ENCODE results near the gene BGN. TPM values are rescaled to one million over a fixed set of nuclear protein-coding genes. Genes with fewer than 3 reads are reported as not detected.

Gene BGN
- total RNA-seq, 1 experiment from 2014 or later = 1.2 TPM

- Histone ChIP-seq H3K4me2 (ENCODE audit: insufficient read depth, insufficient read length, low read length) (no peak overlapping the region), H2BK5ac (ENCODE audit: insufficient read length, low read length) (no peak overlapping the region), H3K14ac (ENCODE audit: insufficient read depth, low read length) (no peak overlapping the region), H4K91ac (ENCODE audit: insufficient read length, low read depth, low read length) (no peak overlapping the region), H3K4me1 (ENCODE audit: insufficient read depth, low read length) (no peaks in the 10 kb centered on the region), H3K18ac (ENCODE audit: insufficient read length, low read depth, low read length) (no peak overlapping the region), H2AFZ (ENCODE audit: low read length) (no peak overlapping the region), H2BK15ac (ENCODE audit: low read depth, low read length) (no peak overlapping the region), H3K4ac (ENCODE audit: low read depth, low read length) (no peak overlapping the region), H4K5ac (ENCODE audit: insufficient read length, low read depth, low read length) (no peak overlapping the region), H2BK12ac (ENCODE audit: insufficient read length, low read depth, low read length) (no peak overlapping the region), H3K23me2 (ENCODE audit: insufficient read length, low read depth, low read length, poor library complexity, severe bottlenecking) (no peaks in the 10 kb centered on the region), H2AK5ac (ENCODE audit: insufficient read length, low read length) (no peak overlapping the region), H4K20me1 (ENCODE audit: control insufficient read depth, insufficient read depth, insufficient read length) (no peaks in the 10 kb centered on the region), H3T11ph (ENCODE audit: low read length) (no peak overlapping the region), H3K9me3 (ENCODE audit: control insufficient read depth, low read depth, low read length) (peaks cover 14% of the 10 kb centered on the region), H3K79me2 (ENCODE audit: insufficient read depth, low read length) (no peaks in the 10 kb centered on the region), H3K27me3 (ENCODE audit: insufficient read depth, low read length) (no peaks in the 10 kb centered on the region), H2BK20ac (ENCODE audit: low read depth, low read length, poor library complexity, severe bottlenecking) (no peak overlapping the region), H4K8ac (replicated peaks; ENCODE audit: insufficient read length, low read depth, low read length) (no peak overlapping the region), H2BK120ac (ENCODE audit: low read depth, low read length, poor library complexity, severe bottlenecking) (no peak overlapping the region), H3K23ac (ENCODE audit: insufficient read length, low read depth, low read length) (no peak overlapping the region), H3K79me1 (ENCODE audit: insufficient read depth, low read depth, low read length, poor library complexity, severe bottlenecking) (no peaks in the 10 kb centered on the region), H3K56ac (ENCODE audit: insufficient read length, low read depth, low read length) (no peak overlapping the region), H3K9ac (ENCODE audit: extremely low read depth, insufficient read length, low read length) (no peak overlapping the region), H3K27ac (ENCODE audit: insufficient read length, low read depth, low read length) (no peak overlapping the region)
- Mint-ChIP-seq H3K9me3 (peaks cover 36 to 50% of the 10 kb centered on the region in 2 experiments), H3K36me3 (ENCODE audit: insufficient read depth in 1 of 3, low read depth in 3 of 3) (peaks cover 6 to 8% (median 7%) of the 10 kb centered on the region in 3 experiments; a peak in 5 of 7 replicates), H3K4me3 (no peak overlapping the region), H3K27me3 (ENCODE audit: low read depth) (peaks cover 8% of the 10 kb centered on the region), H3K4me1 (peaks cover 0 to 2% of the 10 kb centered on the region in 2 experiments; a peak in 1 of 4 replicates), H3K27ac (no peak overlapping the region)
- no peak for DNase-seq
- no peak for TF ChIP-seq CTCF (conservative IDR thresholded peaks at IDR 0.05)
- no CpG with 5 or more reads among the region's 15 CpGs for WGBS (ENCODE audit: extremely low coverage, insufficient read length, low lambda C conversion rate)
Measured at GRCh38 chrX:153499341-153499740, 4.6 kb downstream of the BGN start.
